HepG2 (cell line): ENCODE results near the gene TNFAIP1. TPM values are rescaled to one million over a fixed set of nuclear protein-coding genes. Genes with fewer than 3 reads are reported as not detected.

ENCODE experiments used
- AGO2 ChIP-seq: fragments of 200-400 bp; formaldehyde crosslinking; optimal IDR thresholded peaks from 2 replicates; pipeline ENCODE3; 2017; ENCODE audit warnings: mild to moderate bottlenecking, low read depth, low read length, moderate library complexity
- CHD2 ChIP-seq: IDR thresholded peaks from 2 replicates; pipeline ENCODE4 v1.6.1; 2011; ENCODE audit warnings: low read depth, low read length, improper control_type of control experiment
- CSRNP2 ChIP-seq: sonication (generic); formaldehyde crosslinking; conservative IDR thresholded peaks from 2 replicates; pipeline ENCODE4 v1.8.0; 2022; ENCODE audit warnings: low read depth, missing genetic modification reagents
- DMAP1 ChIP-seq: IDR thresholded peaks from 2 replicates; pipeline ENCODE4 v1.6.1; 2016
- EHMT2 ChIP-seq: fragments of 200-600 bp; sonication (generic); IDR thresholded peaks from 2 replicates; pipeline ENCODE4 v1.7.0; 2017; ENCODE audit warnings: antibody characterized with exemption, low read depth, low read length, borderline replicate concordance
- FOXA3 ChIP-seq: IDR thresholded peaks from 2 replicates; pipeline ENCODE4 v1.6.1; 2016; ENCODE audit warnings: missing genetic modification reagents, missing compliant biosample characterization
- GTF2F1 ChIP-seq: fragments of 150-350 bp; IDR thresholded peaks from 2 replicates; pipeline ENCODE4 v1.6.1; 2014; ENCODE audit warnings: low read length
- HCFC1 ChIP-seq: fragments of 150-350 bp; IDR thresholded peaks from 2 replicates; pipeline ENCODE4 v1.6.1; 2014; ENCODE audit warnings: low read depth, low read length
- IRX3 ChIP-seq: sonication (generic); formaldehyde crosslinking; IDR thresholded peaks from 2 replicates; pipeline ENCODE4 v1.8.1; 2023; ENCODE audit warnings: mild to moderate bottlenecking, low read depth, missing genetic modification reagents, borderline replicate concordance
- KAT2B ChIP-seq: fragments of 150-350 bp; IDR thresholded peaks from 2 replicates; pipeline ENCODE4 v1.6.1; 2014; ENCODE audit warnings: low read depth, low read length, borderline replicate concordance
- MAFK ChIP-seq, 2 experiments: IDR thresholded peaks in 1 of 2; conservative IDR thresholded peaks in 1 of 2; 2 replicates each; pipeline ENCODE4 v1.6.1; 2011; ENCODE audit warnings: improper control_type of control experiment in 2 of 2, low read length in 2 of 2
- MED13 ChIP-seq: sonication (generic); formaldehyde crosslinking; IDR thresholded peaks from 2 replicates; pipeline ENCODE4 v1.5.0; 2020; ENCODE audit warnings: missing genetic modification reagents
- NFATC3 ChIP-seq: sonication (generic); formaldehyde crosslinking; IDR thresholded peaks from 2 replicates; pipeline ENCODE4 v1.5.1; 2020; ENCODE audit warnings: mild to moderate bottlenecking, missing genetic modification reagents
- PAWR ChIP-seq: sonication (generic); formaldehyde crosslinking; IDR thresholded peaks from 2 replicates; pipeline ENCODE4 v1.4.0; 2020; ENCODE audit warnings: missing genetic modification reagents, mild to moderate bottlenecking, borderline replicate concordance
- SMAD1 ChIP-seq: sonication (generic); formaldehyde crosslinking; IDR thresholded peaks from 2 replicates; pipeline ENCODE4 v1.4.0; 2020; ENCODE audit warnings: missing genetic modification reagents, low read depth, mild to moderate bottlenecking, borderline replicate concordance
- TCF12 ChIP-seq, 2 experiments: fragments of 450-650 bp in 1 of 2; sonication (generic) in 1 of 2; formaldehyde crosslinking in 1 of 2; IDR thresholded peaks; 2 replicates each; pipeline versions ENCODE4 v1.6.1 to v1.8.0; 2017 to 2022; ENCODE audit warnings: antibody characterized with exemption in 1 of 2, mild to moderate bottlenecking in 1 of 2, missing genetic modification reagents in 1 of 2, moderate library complexity in 1 of 2
- ZEB1 ChIP-seq: IDR thresholded peaks from 2 replicates; pipeline ENCODE4 v1.6.1; 2012; ENCODE audit warnings: mild to moderate bottlenecking, low read depth, inconsistent platforms; ENCODE audit not compliant: insufficient replicate concordance
- ZNF124 ChIP-seq: sonication (generic); formaldehyde crosslinking; IDR thresholded peaks from 2 replicates; pipeline ENCODE4 v1.4.0; 2020; ENCODE audit warnings: missing genetic modification reagents
- ZNF235 ChIP-seq: sonication (generic); formaldehyde crosslinking; IDR thresholded peaks from 2 replicates; pipeline ENCODE4 v1.8.1; 2023; ENCODE audit warnings: mild to moderate bottlenecking, missing genetic modification reagents, borderline replicate concordance
- ZNF282 ChIP-seq: fragments of 450-650 bp; IDR thresholded peaks from 2 replicates; pipeline ENCODE4 v1.6.1; 2018; ENCODE audit not compliant: partially characterized antibody
- ZNF34 ChIP-seq: sonication (generic); formaldehyde crosslinking; IDR thresholded peaks from 2 replicates; pipeline ENCODE4 v1.4.0; 2020; ENCODE audit warnings: mild to moderate bottlenecking, missing genetic modification reagents, borderline replicate concordance
- ZNF460 ChIP-seq: sonication (generic); formaldehyde crosslinking; IDR thresholded peaks from 2 replicates; pipeline ENCODE4 v1.5.1; 2020; ENCODE audit warnings: missing genetic modification reagents, mild to moderate bottlenecking, borderline replicate concordance
- ZNF652 ChIP-seq: IDR thresholded peaks from 2 replicates; pipeline ENCODE4 v1.6.1; 2016; ENCODE audit warnings: low read depth, borderline replicate concordance
- ZNF891 ChIP-seq: sonication (generic); formaldehyde crosslinking; IDR thresholded peaks from 2 replicates; pipeline ENCODE4 v1.5.0; 2020; ENCODE audit warnings: mild to moderate bottlenecking, missing genetic modification reagents
- polyA plus RNA-seq, 8 experiments: library from polyadenylated mRNA; depleted of rRNA in 3 of 8; stranded (reverse) in 7 of 8; unstranded in 1 of 8; fragments of >200 nt; fragmentation: Illumina TruSeq in 4 of 8; extraction: Trizol in 4 of 8; gene quantifications; 2 replicates each; pipeline versions ENCODE4 v1.2.1 to v1.2.3, GENCODE V29; 2011 to 2016; ENCODE audit warnings: low read depth in 4 of 8, missing spikeins in 1 of 8, mixed read lengths in 1 of 8; ENCODE audit not compliant: insufficient read depth in 1 of 8
- total RNA-seq, 5 experiments: library from RNA; depleted of rRNA; stranded (reverse); fragments of >200 nt; fragmentation: Illumina TruSeq; extraction: Trizol; gene quantifications; 2 replicates each; pipeline ENCODE4 v1.2.3, GENCODE V29; 2016; ENCODE audit warnings: low read depth in 1 of 5
- TF ChIP-seq, protein P1 (sequence below): sonication (generic); formaldehyde crosslinking; conservative IDR thresholded peaks from 2 replicates; pipeline ENCODE4 v1.4.0; 2020; ENCODE audit warnings: missing genetic modification reagents
- TF ChIP-seq, protein P2 (sequence below): sonication (generic); formaldehyde crosslinking; IDR thresholded peaks from 2 replicates; pipeline ENCODE4 v1.4.0; 2020; ENCODE audit warnings: missing genetic modification reagents, borderline replicate concordance

TNFAIP1 gene
- total and polyA plus RNA-seq, 2 of the 13 experiments (the other 11 are each of a cell fraction or from before 2014, with no cell fraction given): 17.5 to 40.6 TPM

GRCh38 chr17:28335201-28335958 lies at the start of gene TNFAIP1, which contains the start of gene IFT20 (continued):
- TF ChIP-seq ZNF460 (CRISPR knock-in tag): peak; percentile 27; the same call in 1 of the 2 replicates
- no peak for TF ChIP-seq ZNF282
- peak; percentile 93 for TF ChIP-seq DMAP1
- TF ChIP-seq FOXA3: peak; percentile 99
- no peak for TF ChIP-seq TCF12 (IDR thresholded peaks at IDR 0.05)
- peak; percentile 6; the same call in 1 of the 2 replicates for TF ChIP-seq TCF12 (CRISPR knock-in tag; IDR thresholded peaks at IDR 0.05)
- no peak for TF ChIP-seq PAWR (CRISPR knock-in tag)
- no peak for TF ChIP-seq NFATC3 (CRISPR knock-in tag)
- TF ChIP-seq IRX3 (CRISPR knock-in tag): 0 out of 2 replicates have a peak, but pooled peaks have one; percentile 34
- no peak for TF ChIP-seq SMAD1 (CRISPR knock-in tag)
- no peak for TF ChIP-seq EHMT2
- TF ChIP-seq CHD2: peak; percentile 71
- TF ChIP-seq, protein P1, sequence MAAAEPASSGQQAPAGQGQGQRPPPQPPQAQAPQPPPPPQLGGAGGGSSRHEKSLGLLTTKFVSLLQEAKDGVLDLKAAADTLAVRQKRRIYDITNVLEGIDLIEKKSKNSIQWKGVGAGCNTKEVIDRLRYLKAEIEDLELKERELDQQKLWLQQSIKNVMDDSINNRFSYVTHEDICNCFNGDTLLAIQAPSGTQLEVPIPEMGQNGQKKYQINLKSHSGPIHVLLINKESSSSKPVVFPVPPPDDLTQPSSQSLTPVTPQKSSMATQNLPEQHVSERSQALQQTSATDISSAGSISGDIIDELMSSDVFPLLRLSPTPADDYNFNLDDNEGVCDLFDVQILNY (CRISPR knock-in tag): no peak
- peak; percentile 97 for TF ChIP-seq HCFC1
- TF ChIP-seq ZNF235 (CRISPR knock-in tag): 0 out of 2 replicates have a peak, but pooled peaks have one; percentile 22
- no peak for TF ChIP-seq KAT2B
- peak; percentile 55 for TF ChIP-seq AGO2
- TF ChIP-seq, protein P2, sequence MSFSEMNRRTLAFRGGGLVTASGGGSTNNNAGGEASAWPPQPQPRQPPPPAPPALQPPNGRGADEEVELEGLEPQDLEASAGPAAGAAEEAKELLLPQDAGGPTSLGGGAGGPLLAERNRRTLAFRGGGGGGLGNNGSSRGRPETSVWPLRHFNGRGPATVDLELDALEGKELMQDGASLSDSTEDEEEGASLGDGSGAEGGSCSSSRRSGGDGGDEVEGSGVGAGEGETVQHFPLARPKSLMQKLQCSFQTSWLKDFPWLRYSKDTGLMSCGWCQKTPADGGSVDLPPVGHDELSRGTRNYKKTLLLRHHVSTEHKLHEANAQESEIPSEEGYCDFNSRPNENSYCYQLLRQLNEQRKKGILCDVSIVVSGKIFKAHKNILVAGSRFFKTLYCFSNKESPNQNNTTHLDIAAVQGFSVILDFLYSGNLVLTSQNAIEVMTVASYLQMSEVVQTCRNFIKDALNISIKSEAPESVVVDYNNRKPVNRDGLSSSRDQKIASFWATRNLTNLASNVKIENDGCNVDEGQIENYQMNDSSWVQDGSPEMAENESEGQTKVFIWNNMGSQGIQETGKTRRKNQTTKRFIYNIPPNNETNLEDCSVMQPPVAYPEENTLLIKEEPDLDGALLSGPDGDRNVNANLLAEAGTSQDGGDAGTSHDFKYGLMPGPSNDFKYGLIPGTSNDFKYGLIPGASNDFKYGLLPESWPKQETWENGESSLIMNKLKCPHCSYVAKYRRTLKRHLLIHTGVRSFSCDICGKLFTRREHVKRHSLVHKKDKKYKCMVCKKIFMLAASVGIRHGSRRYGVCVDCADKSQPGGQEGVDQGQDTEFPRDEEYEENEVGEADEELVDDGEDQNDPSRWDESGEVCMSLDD: no peak; the same call in 1 of the 2 replicates
- TF ChIP-seq CSRNP2 (CRISPR knock-in tag): no peak
- no peak for TF ChIP-seq MED13 (CRISPR knock-in tag)
- no peak for TF ChIP-seq ZNF124 (CRISPR knock-in tag)
- TF ChIP-seq MAFK (conservative IDR thresholded peaks at IDR 0.05 in 1 of 2, IDR thresholded peaks at IDR 0.05 in 1 of 2; ENCODE audit: low read length in 2 of 2): no peak
- TF ChIP-seq ZNF652 (CRISPR knock-in tag): no peak
- TF ChIP-seq ZEB1: no peak
- no peak for TF ChIP-seq ZNF891 (CRISPR knock-in tag)
- TF ChIP-seq GTF2F1: no peak
- TF ChIP-seq ZNF34 (CRISPR knock-in tag): peak; percentile 71
